Activated T-cell treated with anti-CD3 and anti-CD28 coated beads for 1 hour (primary cell): Measurements from ENCODE around the gene LILRA5.
A peak's percentile ranks its signal among the peaks of the same experiment; 100 is the strongest.
"Not testable (repeated sequence)": the region's sequence is repeated elsewhere in the genome, so short reads cannot be mapped to it uniquely, and the experiment has no call there.

Source experiments
- DNase-seq: peaks from one replicate; pipeline ENCODE4 v3.0.0-alpha.2; 2020; ENCODE audit warnings: low read depth

The LILRA5 gene

GRCh38 chr19:54312436-54313377 lies at the start of gene LILRA5:
Gene LILRA5 (minus strand): TSS chr19:54313166. CDS start chr19:54313019, 147 bp downstream.
- DNase-seq, result no peak

- DNase-seq, result not testable (repeated sequence)
Measured at GRCh38 chr19:54361680-54362422, 48.9 kb upstream of the LILRA5 start.

- peak; percentile 64 for DNase-seq
Measured at GRCh38 chr19:54359149-54359820, 46.3 kb upstream of the LILRA5 start.

- DNase-seq, result no peak
Measured at GRCh38 chr19:54357381-54357780, 44.4 kb upstream of the LILRA5 start.

GRCh38 chr19:54356444-54357056 lies 43.6 kb upstream of the LILRA5 start:
- no peak for DNase-seq

GRCh38 chr19:54355675-54356074 lies 42.7 kb upstream of the LILRA5 start:
- no peak for DNase-seq

GRCh38 chr19:54354761-54355160 lies 41.8 kb upstream of the LILRA5 start:
- no peak for DNase-seq

GRCh38 chr19:54352546-54352945 lies 39.6 kb upstream of the LILRA5 start:
- DNase-seq, result no peak

- no peak for DNase-seq
Measured at GRCh38 chr19:54352041-54352440, 39.1 kb upstream of the LILRA5 start.

- DNase-seq, result no peak
Measured at GRCh38 chr19:54351474-54351873, 38.5 kb upstream of the LILRA5 start.

- no peak for DNase-seq
Measured at GRCh38 chr19:54345938-54346386, 33.0 kb upstream of the LILRA5 start.

GRCh38 chr19:54343868-54344267 lies 30.9 kb upstream of the LILRA5 start:
- DNase-seq, result no peak

GRCh38 chr19:54341295-54341694 lies 28.3 kb upstream of the LILRA5 start:
- DNase-seq, result no peak

- no peak for DNase-seq
Measured at GRCh38 chr19:54339646-54340358, 26.8 kb upstream of the LILRA5 start.

GRCh38 chr19:54338521-54338920 lies 25.6 kb upstream of the LILRA5 start:
- DNase-seq, result no peak

- DNase-seq, result no peak
Measured at GRCh38 chr19:54337858-54338230, 24.9 kb upstream of the LILRA5 start.

- DNase-seq, result no peak
Measured at GRCh38 chr19:54336893-54337857, 24.2 kb upstream of the LILRA5 start.

- no peak for DNase-seq
Measured at GRCh38 chr19:54335979-54336892, 23.3 kb upstream of the LILRA5 start.

GRCh38 chr19:54335164-54335563 lies 22.2 kb upstream of the LILRA5 start:
- DNase-seq, result no peak
